GM18507 (cell line): ENCODE data around the gene APAF1.
"Not testable (repeated sequence)": the region's sequence is repeated elsewhere in the genome, so short reads cannot be mapped to it uniquely, and the experiment has no call there.

Source experiments
- DNase-seq: peaks from one replicate; pipeline ENCODE4 v3.0.0; 2011; ENCODE audit warnings: low read depth; ENCODE audit not compliant: insufficient read length; ENCODE audit errors: extremely low spot score
- FAIRE-seq: peaks from 2 replicates; lab custom pipeline; 2011; peaks lifted over from hg19 to GRCh38; lab: Jason Lieb, UNC

The APAF1 gene

GRCh38 chr12:98644712-98645571 lies at the start of gene APAF1, which contains the start of gene IKBIP:
Gene APAF1 (plus strand): TSS chr12:98645290. CDS start chr12:98648360, 3,070 bp downstream.
Gene IKBIP (minus strand): TSS chr12:98644788. CDS start chr12:98644701, 87 bp downstream.
- DNase-seq (peak; percentile 92), FAIRE-seq (peak; percentile 96)

- not testable (repeated sequence) for FAIRE-seq, DNase-seq
Measured at GRCh38 chr12:98597313-98597712, 47.8 kb upstream of the APAF1 start.

- no peak for FAIRE-seq
- DNase-seq, result no peak
Measured at GRCh38 chr12:98601924-98602323, 43.2 kb upstream of the APAF1 start.

GRCh38 chr12:98606359-98606988 lies 38.6 kb upstream of the APAF1 start:
- no peak for FAIRE-seq
- no peak for DNase-seq

GRCh38 chr12:98610596-98610995 lies 34.5 kb upstream of the APAF1 start:
- DNase-seq, result no peak
- no peak for FAIRE-seq

GRCh38 chr12:98612696-98613334 lies 32.3 kb upstream of the APAF1 start:
- peak; percentile 87 for FAIRE-seq
- DNase-seq, result no peak

- FAIRE-seq (no peak), DNase-seq (no peak)
Measured at GRCh38 chr12:98618952-98619351, 26.1 kb upstream of the APAF1 start.

GRCh38 chr12:98635657-98636323 lies 9.3 kb upstream of the APAF1 start:
- no peak for DNase-seq
- peak; percentile 71 for FAIRE-seq

GRCh38 chr12:98637068-98637467 lies 8.0 kb upstream of the APAF1 start:
- no peak for FAIRE-seq
- DNase-seq, result no peak

GRCh38 chr12:98638009-98638408 lies 7.1 kb upstream of the APAF1 start:
- DNase-seq, result no peak
- no peak for FAIRE-seq

- DNase-seq (no peak), FAIRE-seq (no peak)
Measured at GRCh38 chr12:98639491-98639890, 5.6 kb upstream of the APAF1 start.

- not testable (repeated sequence) for DNase-seq, FAIRE-seq
Measured at GRCh38 chr12:98642801-98643200, 2.3 kb upstream of the APAF1 start.

GRCh38 chr12:98644433-98644711 lies 718 bp upstream of the APAF1 start:
- DNase-seq (no peak), FAIRE-seq (no peak)

GRCh38 chr12:98645572-98646067 lies 530 bp downstream of the APAF1 start:
- DNase-seq, result no peak
- peak; percentile 42 for FAIRE-seq

GRCh38 chr12:98646294-98647090 lies 1.4 kb downstream of the APAF1 start:
- DNase-seq (no peak), FAIRE-seq (peak; percentile 58)

- FAIRE-seq (no peak), DNase-seq (no peak)
Measured at GRCh38 chr12:98651328-98651727, 6.2 kb downstream of the APAF1 start.

GRCh38 chr12:98653866-98654493 lies 8.9 kb downstream of the APAF1 start:
- DNase-seq (no peak), FAIRE-seq (peak; percentile 29)

GRCh38 chr12:98656289-98657101 lies 11.4 kb downstream of the APAF1 start:
- FAIRE-seq (peak; percentile 62), DNase-seq (no peak)
